SK-N-SH treated with all-trans-retinoic acid at 6 μM for 48 hours (cell line): ENCODE measurements around the gene CNTNAP1.

Experiments used
- ZNF565 ChIP-seq: fragments of 450-650 bp; formaldehyde crosslinking; conservative IDR thresholded peaks from 2 replicates; pipeline ENCODE4 v1.5.0; 2020; ENCODE audit warnings: low read depth, mild to moderate bottlenecking, moderate library complexity
- ZNF70 ChIP-seq: fragments of 450-650 bp; formaldehyde crosslinking; IDR thresholded peaks from 2 replicates; pipeline ENCODE4 v1.5.0; 2020; ENCODE audit warnings: mild to moderate bottlenecking, moderate library complexity

DNA sequence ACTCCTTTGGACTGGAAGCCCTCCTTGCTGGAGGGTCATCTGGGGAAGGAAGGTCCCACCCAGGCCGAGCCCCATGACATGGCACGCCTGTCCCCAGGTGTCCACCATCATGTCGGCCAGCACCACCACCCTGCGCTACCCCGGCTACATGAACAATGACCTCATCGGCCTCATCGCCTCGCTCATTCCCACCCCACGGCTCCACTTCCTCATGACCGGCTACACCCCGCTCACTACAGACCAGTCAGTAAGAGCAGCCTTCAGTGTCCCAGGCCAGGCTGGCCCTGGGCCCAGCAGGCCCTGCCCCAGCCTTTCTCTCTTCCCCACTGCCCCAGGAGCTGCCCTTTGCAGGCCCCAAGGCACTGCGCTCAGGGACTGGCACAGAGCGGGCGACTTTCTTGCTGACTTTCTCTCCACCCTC is 16.7 kb upstream of the CNTNAP1 start:
- TF ChIP-seq ZNF565 (CRISPR knock-in tag) (no peak), ZNF70 (CRISPR knock-in tag) (no peak)
